BJ (cell line): ENCODE results near the gene DCLRE1C. TPM values are rescaled to one million over a fixed set of nuclear protein-coding genes. Genes with fewer than 3 reads are reported as not detected.
A peak's percentile ranks its signal among the peaks of the same experiment; 100 is the strongest.
"Not testable (repeated sequence)": the region's sequence is repeated elsewhere in the genome, so short reads cannot be mapped to it uniquely, and the experiment has no call there.

Experiments
- CTCF ChIA-PET: fragments of 350-600 bp; formaldehyde crosslinking; extraction: SDS; loops from one replicate; lab custom pipeline; 2021; ENCODE audit warnings: antibody characterized with exemption, inconsistent platforms; lab: Yijun Ruan, JAX
- POLR2A ChIA-PET: fragments of 300-600 bp; sonication (Branson Sonifier 250); formaldehyde crosslinking; extraction: SDS; loops from one replicate; lab custom pipeline; 2021; ENCODE audit warnings: antibody characterized with exemption; lab: Charles Lee
- DNase-seq: peaks from one replicate; pipeline ENCODE4 v3.0.0-alpha.2; 2011; ENCODE audit warnings: low read depth
- H3K27me3 ChIP-seq: 2 replicates; pipeline ENCODE4 v1.6.0; 2011; ENCODE audit warnings: low read length; ENCODE audit not compliant: control insufficient read depth, insufficient read depth
- H3K36me3 ChIP-seq: 2 replicates; pipeline ENCODE4 v1.5.1; 2011; ENCODE audit warnings: low read length; ENCODE audit not compliant: control insufficient read depth, insufficient read depth
- H3K4me3 ChIP-seq: 2 replicates; pipeline ENCODE4 v1.5.1; 2011; ENCODE audit warnings: low read depth, mild to moderate bottlenecking, control low read depth, low read length
- CTCF ChIP-seq: IDR thresholded peaks from 2 replicates; pipeline ENCODE4 v1.5.1; 2011; ENCODE audit warnings: low read depth, mild to moderate bottlenecking, control low read depth, inconsistent platforms, low read length, moderate library complexity; ENCODE audit not compliant: insufficient read depth
- polyA minus RNA-seq: library from RNA; depleted of rRNA, polyadenylated mRNA; stranded (reverse); fragments of >200 nt; gene quantifications from 2 replicates; pipeline ENCODE4 v1.2.3, GENCODE V29; 2011; rRNA and poly(A)+ RNA removed
- polyA plus RNA-seq: library from polyadenylated mRNA; depleted of rRNA; stranded (reverse); fragments of >200 nt; gene quantifications from 2 replicates; pipeline ENCODE4 v1.2.3, GENCODE V29; 2011; rRNA removed

Gene DCLRE1C
- polyA plus RNA-seq, result 4.1 and 6.0 TPM in 2 replicates
- polyA minus RNA-seq, result 2.5 and 3.2 TPM in 2 replicates

GRCh38 chr10:14954001-14954770, at the start of gene DCLRE1C:
Gene DCLRE1C (minus strand): TSS chr10:14954096. CDS start chr10:14954010, 86 bp downstream.
- TF ChIP-seq CTCF, result no peak
- ChIA-PET POLR2A (interaction anchor here (0.7 to 0.9 kb wide), 2 partner anchors 49 to 160 kb away, joined by 3 to 12 read pairs; no protein-coding TSS in a partner anchor), CTCF (interaction anchor here (1.1 kb wide), 1 partner anchor 213 kb away, joined by 3 read pairs; no protein-coding TSS in a partner anchor)
- no peaks in the 10 kb centered on the region for H3K36me3 ChIP-seq
- peak; percentile 64 for DNase-seq
- peak within 1 kb of the TSS; percentile 74 for H3K4me3 ChIP-seq
- no peaks in the 10 kb centered on the region for H3K27me3 ChIP-seq

GRCh38 chr10:14995964-14996565, 42.2 kb upstream of the DCLRE1C start:
- TF ChIP-seq CTCF, result no peak
- CTCF ChIA-PET, result no interaction called here
- no peak for DNase-seq
- POLR2A ChIA-PET, result no interaction called here
- Histone ChIP-seq H3K4me3 (peak overlapping the region; percentile 18), H3K36me3 (no peaks in the 10 kb centered on the region), H3K27me3 (peaks cover 1% of the 10 kb centered on the region; the same call in 1 of the 2 replicates)

- H3K4me3 ChIP-seq, H3K36me3 ChIP-seq, H3K27me3 ChIP-seq, DNase-seq, CTCF ChIA-PET, POLR2A ChIA-PET: not testable (repeated sequence)
These were observed 39.9 kb upstream of the DCLRE1C start for GRCh38 chr10:14993500-14994455.

GRCh38 chr10:14992336-14992735, 38.4 kb upstream of the DCLRE1C start:
- ChIA-PET CTCF (interaction anchor here (2.3 kb wide), 1 partner anchor 114 kb away, joined by 9 read pairs; no protein-coding TSS in a partner anchor), POLR2A (interaction anchor here (0.6 kb wide), 1 partner anchor 28 kb away, joined by 7 read pairs; no protein-coding TSS in a partner anchor)
- H3K4me3 ChIP-seq, H3K27me3 ChIP-seq, H3K36me3 ChIP-seq, DNase-seq: not testable (repeated sequence)

- POLR2A ChIA-PET, H3K27me3 ChIP-seq, H3K4me3 ChIP-seq, H3K36me3 ChIP-seq, DNase-seq: not testable (repeated sequence)
- peak; percentile 40 for TF ChIP-seq CTCF
- CTCF ChIA-PET, result interaction anchor here (2.3 kb wide), 1 partner anchor 115 kb away, joined by 9 read pairs; no protein-coding TSS in a partner anchor
These were observed 37.3 kb upstream of the DCLRE1C start for GRCh38 chr10:14991035-14991749.

- DNase-seq, H3K27me3 ChIP-seq, H3K36me3 ChIP-seq, CTCF ChIA-PET, POLR2A ChIA-PET, H3K4me3 ChIP-seq: not testable (repeated sequence)
These were observed 35.7 kb upstream of the DCLRE1C start for GRCh38 chr10:14989552-14989951.
